MM.1S (cell line): ENCODE measurements around the gene CAST.

Experiments
- DNase-seq: peaks from one replicate; pipeline ENCODE4 v3.0.0-alpha.2; 2015
- H2AFZ ChIP-seq: fragments of 300-600 bp; sonication (generic); 2 replicates; pipeline ENCODE4 v1.6.0; 2016; ENCODE audit warnings: antibody characterized with exemption, low read length
- H3F3A ChIP-seq: fragments of 300-600 bp; sonication (generic); 2 replicates; pipeline ENCODE4 v1.6.1; 2016; ENCODE audit warnings: mild to moderate bottlenecking, antibody characterized with exemption, low read length, moderate library complexity, mixed read lengths; ENCODE audit not compliant: insufficient read depth
- H3K27ac ChIP-seq: fragments of 300-600 bp; sonication (generic); 2 replicates; pipeline ENCODE4 v1.5.1; 2016; ENCODE audit warnings: mild to moderate bottlenecking, low read length
- H3K27me3 ChIP-seq: fragments of 300-600 bp; sonication (generic); replicated peaks from 2 replicates; pipeline ENCODE4 v1.6.0; 2016; ENCODE audit warnings: low read length; ENCODE audit not compliant: insufficient read depth
- H3K36me3 ChIP-seq: fragments of 300-600 bp; sonication (generic); replicated peaks from 2 replicates; pipeline ENCODE4 v1.6.1; 2016; ENCODE audit warnings: mild to moderate bottlenecking, low read length, mixed read lengths; ENCODE audit not compliant: insufficient read depth
- H3K4me1 ChIP-seq: fragments of 300-600 bp; sonication (generic); 2 replicates; pipeline ENCODE4 v1.6.1; 2016; ENCODE audit warnings: low read length, mixed read lengths
- H3K4me2 ChIP-seq: fragments of 300-600 bp; sonication (generic); 2 replicates; pipeline ENCODE4 v1.6.0; 2016; ENCODE audit warnings: low read depth, low read length
- H3K4me3 ChIP-seq: fragments of 300-600 bp; sonication (generic); 2 replicates; pipeline ENCODE4 v1.5.1; 2016; ENCODE audit warnings: low read length, mixed read lengths
- H3K79me2 ChIP-seq: fragments of 300-600 bp; sonication (generic); 2 replicates; pipeline ENCODE4 v1.6.1; 2016; ENCODE audit warnings: mixed run types, low read length, mixed read lengths
- H3K9ac ChIP-seq: fragments of 300-600 bp; sonication (generic); 2 replicates; pipeline ENCODE4 v1.6.1; 2016; ENCODE audit warnings: low read length, mixed read lengths
- H3K9me2 ChIP-seq: fragments of 300-600 bp; sonication (generic); replicated peaks from 2 replicates; pipeline ENCODE4 v1.6.1; 2016; ENCODE audit warnings: mild to moderate bottlenecking, low read length, mixed read lengths; ENCODE audit not compliant: insufficient read depth
- H3K9me3 ChIP-seq: fragments of 300-600 bp; sonication (generic); replicated peaks from 2 replicates; pipeline ENCODE4 v1.6.1; 2016; ENCODE audit warnings: mild to moderate bottlenecking, low read length, mixed read lengths; ENCODE audit not compliant: insufficient read depth
- H4K20me1 ChIP-seq: fragments of 300-600 bp; sonication (generic); 2 replicates; pipeline ENCODE4 v1.6.1; 2016; ENCODE audit warnings: mild to moderate bottlenecking, low read length, moderate library complexity, mixed read lengths; ENCODE audit not compliant: insufficient read depth
- EZH2 ChIP-seq: fragments of 300-600 bp; sonication (generic); optimal IDR thresholded peaks from 2 replicates; pipeline ENCODE3; 2017; ENCODE audit warnings: low read depth, mild to moderate bottlenecking, antibody characterized with exemption, low read length, mixed read lengths
- EZH2phosphoT487 ChIP-seq: fragments of 300-600 bp; sonication (generic); IDR thresholded peaks from 2 replicates; pipeline ENCODE4 v1.6.1; 2018; ENCODE audit warnings: antibody characterized with exemption, low read length
- TF ChIP-seq, protein P1 (sequence below): fragments of 300-600 bp; sonication (generic); IDR thresholded peaks from 2 replicates; pipeline ENCODE4 v1.5.1; 2016; ENCODE audit warnings: antibody characterized with exemption, low read length, mixed read lengths

The CAST gene

DNA sequence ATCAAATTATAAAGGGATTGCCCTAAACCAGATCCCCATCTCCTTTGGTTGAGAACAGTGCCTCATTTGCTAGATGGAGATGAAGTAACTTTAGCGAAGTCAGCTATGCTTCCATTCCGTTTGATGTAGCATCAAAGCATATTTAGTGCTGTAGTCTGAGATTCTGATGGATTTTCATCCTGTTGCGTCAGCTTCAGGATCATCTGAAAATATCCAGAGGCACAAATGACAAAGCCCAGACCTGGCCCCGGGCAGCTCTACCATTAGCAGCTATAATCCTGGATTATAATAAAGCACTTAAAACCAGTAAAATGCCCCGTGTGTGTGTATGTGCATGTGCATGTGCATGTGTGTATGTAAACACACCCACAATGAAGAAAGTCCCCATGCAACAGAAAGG lies 100.8 kb downstream of the CAST start:
- Histone ChIP-seq H3K4me1 (no peaks in the 10 kb centered on the region), H3K79me2 (no peaks in the 10 kb centered on the region), H3K36me3 (0 out of 2 replicates have a peak, but pooled peaks cover 6% of the 10 kb centered on the region), H3K27ac (no peak overlapping the region), H2AFZ (no peak overlapping the region), H3K4me3 (no peak overlapping the region), H4K20me1 (no peaks in the 10 kb centered on the region), H3K4me2 (no peak overlapping the region), H3K27me3 (no peaks in the 10 kb centered on the region), H3K9me2 (no peaks in the 10 kb centered on the region), H3K9me3 (no peaks in the 10 kb centered on the region), H3K9ac (no peak overlapping the region), H3F3A (no peaks in the 10 kb centered on the region)
- DNase-seq = no peak
- no peak for TF ChIP-seq EZH2
- TF ChIP-seq, protein P1, sequence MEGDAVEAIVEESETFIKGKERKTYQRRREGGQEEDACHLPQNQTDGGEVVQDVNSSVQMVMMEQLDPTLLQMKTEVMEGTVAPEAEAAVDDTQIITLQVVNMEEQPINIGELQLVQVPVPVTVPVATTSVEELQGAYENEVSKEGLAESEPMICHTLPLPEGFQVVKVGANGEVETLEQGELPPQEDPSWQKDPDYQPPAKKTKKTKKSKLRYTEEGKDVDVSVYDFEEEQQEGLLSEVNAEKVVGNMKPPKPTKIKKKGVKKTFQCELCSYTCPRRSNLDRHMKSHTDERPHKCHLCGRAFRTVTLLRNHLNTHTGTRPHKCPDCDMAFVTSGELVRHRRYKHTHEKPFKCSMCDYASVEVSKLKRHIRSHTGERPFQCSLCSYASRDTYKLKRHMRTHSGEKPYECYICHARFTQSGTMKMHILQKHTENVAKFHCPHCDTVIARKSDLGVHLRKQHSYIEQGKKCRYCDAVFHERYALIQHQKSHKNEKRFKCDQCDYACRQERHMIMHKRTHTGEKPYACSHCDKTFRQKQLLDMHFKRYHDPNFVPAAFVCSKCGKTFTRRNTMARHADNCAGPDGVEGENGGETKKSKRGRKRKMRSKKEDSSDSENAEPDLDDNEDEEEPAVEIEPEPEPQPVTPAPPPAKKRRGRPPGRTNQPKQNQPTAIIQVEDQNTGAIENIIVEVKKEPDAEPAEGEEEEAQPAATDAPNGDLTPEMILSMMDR = no peak
- TF ChIP-seq EZH2phosphoT487 = no peak

DNA sequence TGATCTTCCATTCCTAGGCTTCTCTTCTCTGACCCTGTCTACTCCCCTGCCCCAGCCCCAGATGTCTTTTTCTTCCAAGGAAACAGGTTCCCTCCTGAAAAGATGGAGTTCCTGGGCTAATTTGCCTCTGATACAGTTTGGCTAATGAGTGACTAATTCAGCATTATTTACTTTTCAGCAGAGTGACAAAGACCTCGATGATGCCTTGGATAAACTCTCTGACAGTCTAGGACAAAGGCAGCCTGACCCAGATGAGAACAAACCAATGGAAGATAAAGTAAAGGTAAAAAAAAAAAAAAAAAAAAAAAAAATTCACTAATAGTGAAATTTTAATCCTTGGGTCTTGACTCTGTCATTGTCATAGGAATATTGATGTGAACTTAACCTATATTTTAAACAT lies 102.9 kb downstream of the CAST start:
- Histone ChIP-seq H3K4me3 (no peak overlapping the region), H3K79me2 (no peaks in the 10 kb centered on the region), H3K27me3 (no peaks in the 10 kb centered on the region), H3K27ac (no peak overlapping the region), H2AFZ (no peak overlapping the region), H3K36me3 (0 out of 2 replicates have a peak, but pooled peaks cover 3% of the 10 kb centered on the region), H3K9me2 (no peaks in the 10 kb centered on the region), H3K9ac (no peak overlapping the region), H3K4me2 (no peak overlapping the region), H4K20me1 (no peaks in the 10 kb centered on the region), H3K4me1 (no peaks in the 10 kb centered on the region), H3F3A (no peaks in the 10 kb centered on the region), H3K9me3 (no peaks in the 10 kb centered on the region)
- no peak for DNase-seq
- TF ChIP-seq, protein P1 = no peak
- TF ChIP-seq EZH2 (no peak), EZH2phosphoT487 (no peak)

DNA sequence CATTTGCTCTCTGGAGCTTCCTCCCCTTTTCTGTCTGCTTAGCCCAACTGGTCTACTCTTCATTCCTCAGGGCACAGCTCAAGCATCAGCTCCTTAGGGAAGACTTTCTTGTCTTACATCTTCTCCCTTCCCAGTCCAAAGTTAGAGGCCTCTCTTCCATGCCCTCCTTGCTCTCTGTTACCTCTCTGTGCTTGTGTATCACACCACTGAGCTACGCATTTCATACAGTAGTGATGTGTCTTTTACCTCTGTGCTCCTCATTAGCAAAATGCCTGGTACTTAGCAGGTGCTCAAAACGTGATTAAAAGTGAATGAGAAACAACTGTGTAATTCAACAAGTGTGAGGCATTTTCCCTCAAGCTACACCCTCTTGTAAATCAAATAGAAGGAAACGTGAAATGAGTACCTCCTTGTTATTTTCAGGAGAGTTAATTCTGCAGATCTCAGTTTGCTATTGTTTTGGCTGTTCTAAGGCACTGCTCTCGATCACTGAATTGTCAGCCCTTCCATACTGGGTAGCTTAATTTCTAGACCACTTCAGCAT lies 106.6 kb downstream of the CAST start:
- no peak overlapping the region for H3K4me3 ChIP-seq
- H4K20me1 ChIP-seq = no peaks in the 10 kb centered on the region
- no peaks in the 10 kb centered on the region for H3K27me3 ChIP-seq
- TF ChIP-seq EZH2 (no peak), EZH2phosphoT487 (no peak)
- TF ChIP-seq, protein P1 = no peak
- no peak overlapping the region for H3K4me2 ChIP-seq
- peaks cover 4% of the 10 kb centered on the region; the same call in 1 of the 2 replicates for H3K4me1 ChIP-seq
- H3F3A ChIP-seq = no peaks in the 10 kb centered on the region
- DNase-seq = no peak
- no peak overlapping the region for H3K9ac ChIP-seq
- no peaks in the 10 kb centered on the region for H3K9me3 ChIP-seq
- no peaks in the 10 kb centered on the region for H3K79me2 ChIP-seq
- no peaks in the 10 kb centered on the region for H3K9me2 ChIP-seq
- H3K36me3 ChIP-seq = no peaks in the 10 kb centered on the region; the same call in 1 of the 2 replicates
- H3K27ac ChIP-seq = no peak overlapping the region
- H2AFZ ChIP-seq = no peak overlapping the region
